HG03442 (cell line): ENCODE measurements around the gene BLM.
"Not testable (repeated sequence)": the region's sequence is repeated elsewhere in the genome, so short reads cannot be mapped to it uniquely, and the experiment has no call there.

ENCODE experiments used
- ATAC-seq: cut with Tn5 transposase; IDR thresholded peaks from one replicate; pipeline ENCODE4 v1.9.1; 2021; ENCODE audit warnings: mild to moderate bottlenecking, moderate library complexity; ENCODE audit not compliant: unreplicated experiment

BLM gene

DNA sequence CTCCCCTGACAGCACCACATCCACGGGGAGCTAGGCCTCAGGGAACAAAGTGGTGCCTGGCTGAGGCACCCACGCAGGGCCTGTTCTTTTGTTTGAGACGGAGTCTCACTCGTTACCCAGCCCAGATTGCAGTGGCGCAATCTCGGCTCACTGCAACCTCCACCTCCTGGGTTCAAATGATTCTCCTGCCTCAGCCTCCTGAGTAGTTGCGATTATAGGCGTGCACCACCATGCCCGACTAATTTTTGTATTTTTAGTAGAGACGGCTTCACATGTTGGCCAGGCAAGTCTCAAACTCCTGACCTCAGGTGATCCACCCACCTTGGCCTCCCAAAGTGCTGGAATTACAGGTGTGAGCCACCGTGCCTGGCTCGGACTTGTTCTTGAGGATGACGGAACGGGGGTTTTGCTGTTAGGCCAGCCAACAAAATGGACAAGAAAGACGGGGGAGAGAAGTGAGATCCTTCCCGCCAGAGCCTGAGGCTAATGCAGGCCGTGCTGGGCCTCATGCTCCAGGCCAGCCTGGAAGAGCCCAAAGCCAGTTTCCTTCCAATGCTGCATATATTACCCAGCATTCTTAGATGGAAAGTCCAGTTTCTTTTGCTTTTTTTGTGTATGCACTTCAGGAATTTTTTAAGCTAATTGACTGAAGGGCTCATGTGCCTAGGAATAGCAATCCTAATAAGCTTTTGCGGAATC, 123.2 kb downstream of the BLM start:
- ATAC-seq, result no peak

DNA sequence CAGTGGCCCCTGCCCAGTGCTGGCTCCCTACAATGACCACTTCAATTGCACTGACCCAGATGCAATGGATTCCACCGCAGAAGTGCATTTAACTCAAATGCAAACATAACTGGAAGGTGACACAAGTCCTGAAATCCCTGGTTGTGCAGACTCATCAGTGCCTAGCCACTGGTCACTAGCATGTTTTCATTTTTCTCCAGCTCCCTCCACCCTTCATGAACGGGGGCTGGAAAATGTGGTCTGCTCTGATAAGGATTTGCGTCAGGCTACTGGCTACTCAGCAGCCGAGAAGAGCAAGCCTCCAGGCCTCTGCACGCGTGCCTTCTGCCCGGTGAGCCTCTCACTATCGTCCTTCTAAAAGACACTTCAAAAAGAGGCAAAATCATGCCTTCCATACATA, 123.8 kb downstream of the BLM start:
- no peak for ATAC-seq

DNA sequence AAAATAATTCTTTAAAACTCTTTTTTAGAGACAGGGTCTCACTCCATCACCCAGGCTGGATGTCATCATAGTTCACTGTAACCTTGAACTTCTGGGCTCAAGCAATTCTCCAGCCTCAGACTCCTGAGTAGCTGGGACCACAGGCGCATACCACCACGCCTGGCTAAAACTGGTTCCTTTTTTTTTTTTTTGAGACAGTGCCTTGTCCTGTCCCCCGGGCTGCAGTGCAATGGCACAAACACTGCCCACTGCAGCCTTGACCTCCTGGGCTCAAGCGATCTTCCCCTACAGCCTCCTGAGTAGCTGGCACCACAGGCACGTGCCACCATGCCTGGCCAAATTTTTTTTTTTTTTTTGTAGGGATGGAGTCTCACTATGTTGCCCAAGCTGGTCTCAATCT, 127.5 kb downstream of the BLM start:
- ATAC-seq, result no peak

DNA sequence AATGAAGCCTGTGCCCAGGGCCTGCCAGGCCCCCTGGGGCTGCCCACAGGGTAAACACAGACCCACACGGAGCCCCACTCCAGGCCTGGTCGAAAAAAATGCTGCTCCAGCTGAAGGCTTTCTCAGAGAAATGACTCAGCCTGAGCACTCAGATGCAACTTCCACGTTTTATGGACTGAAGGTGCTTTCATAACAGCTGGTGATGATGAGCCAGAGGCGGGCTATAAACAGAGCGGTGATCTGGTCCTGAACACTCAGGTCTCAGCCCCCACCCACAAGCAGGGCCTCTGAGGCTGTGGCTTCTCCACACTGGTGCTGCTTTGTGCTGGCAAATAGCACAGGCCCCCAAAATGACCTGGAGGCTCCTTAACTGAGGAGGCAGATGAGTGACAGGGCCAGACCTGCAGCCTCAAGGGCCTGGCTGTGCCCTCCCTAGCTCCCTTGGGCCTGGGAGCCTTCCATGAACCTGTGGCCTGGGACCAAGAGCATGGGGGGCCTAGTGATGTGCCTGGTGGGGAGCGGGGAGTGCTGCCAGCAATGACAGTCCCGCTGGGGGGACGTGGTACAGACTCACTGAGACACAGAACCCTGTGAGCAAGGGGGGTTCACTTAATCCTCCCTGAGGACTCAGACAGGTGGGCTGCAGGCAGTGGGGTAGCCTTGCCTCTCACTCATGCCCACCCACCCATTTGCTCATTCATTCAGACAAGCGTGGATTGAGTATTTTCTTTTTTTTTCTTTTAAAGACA, 128.2 kb downstream of the BLM start:
- peak; percentile 96 for ATAC-seq

DNA sequence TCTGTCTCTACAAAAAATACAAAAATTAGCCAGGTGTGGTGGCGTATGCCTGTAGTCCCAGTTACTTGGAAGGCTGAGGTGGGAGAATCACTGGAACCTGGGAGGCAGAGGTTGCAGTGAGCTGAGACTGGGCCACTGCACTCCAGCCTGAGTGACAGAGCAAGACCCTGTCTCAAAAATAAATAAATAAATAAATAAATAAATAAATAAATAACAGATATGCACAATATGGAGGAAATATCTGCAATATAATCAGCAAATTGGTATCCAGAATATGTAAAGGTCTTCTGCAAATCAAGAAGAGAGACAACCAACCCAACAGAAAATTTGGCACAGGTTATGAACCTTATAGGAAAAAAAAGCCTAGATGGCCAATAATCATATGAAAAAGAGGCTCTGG, 132.3 kb downstream of the BLM start:
- ATAC-seq, result not testable (repeated sequence)

DNA sequence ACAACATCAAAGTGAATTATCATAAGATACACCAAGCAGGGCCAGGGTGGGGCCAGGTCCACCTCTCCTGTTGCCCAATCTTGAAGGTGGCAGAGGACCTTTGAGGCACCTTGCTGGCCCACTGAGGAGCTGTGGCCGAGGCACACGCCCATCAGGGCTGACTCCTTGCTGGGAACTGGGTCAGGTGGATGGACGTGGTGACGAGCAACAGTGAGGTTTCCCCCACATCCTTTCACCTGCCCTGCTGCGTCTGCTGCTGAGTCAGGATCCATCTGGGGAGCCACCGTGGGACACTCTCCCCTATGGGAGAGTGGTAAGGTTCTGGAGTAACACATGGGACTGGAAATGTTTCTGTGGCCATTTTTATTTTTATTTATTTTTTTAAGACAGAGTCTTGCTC, 134.0 kb downstream of the BLM start:
- ATAC-seq, result no peak

DNA sequence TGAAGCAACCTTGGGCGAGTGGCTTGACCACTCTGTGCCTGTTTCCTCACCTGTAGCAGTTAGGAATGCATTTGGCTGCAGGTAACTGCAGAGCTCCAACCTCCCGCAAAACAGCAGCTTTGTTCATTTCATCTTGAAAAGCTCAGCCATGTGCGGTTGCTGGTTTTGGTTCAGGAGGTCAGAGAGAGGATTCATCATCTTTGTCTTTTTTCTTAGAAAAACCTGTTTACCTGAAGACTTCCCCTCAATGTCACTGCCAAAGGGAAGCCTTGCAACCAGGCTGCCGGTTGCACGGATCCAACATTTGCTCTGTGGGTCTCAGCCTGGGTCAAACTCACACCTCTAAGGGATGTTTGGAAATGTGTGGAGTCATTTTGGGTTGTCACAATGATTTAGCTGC, 134.8 kb downstream of the BLM start:
- ATAC-seq, result no peak

DNA sequence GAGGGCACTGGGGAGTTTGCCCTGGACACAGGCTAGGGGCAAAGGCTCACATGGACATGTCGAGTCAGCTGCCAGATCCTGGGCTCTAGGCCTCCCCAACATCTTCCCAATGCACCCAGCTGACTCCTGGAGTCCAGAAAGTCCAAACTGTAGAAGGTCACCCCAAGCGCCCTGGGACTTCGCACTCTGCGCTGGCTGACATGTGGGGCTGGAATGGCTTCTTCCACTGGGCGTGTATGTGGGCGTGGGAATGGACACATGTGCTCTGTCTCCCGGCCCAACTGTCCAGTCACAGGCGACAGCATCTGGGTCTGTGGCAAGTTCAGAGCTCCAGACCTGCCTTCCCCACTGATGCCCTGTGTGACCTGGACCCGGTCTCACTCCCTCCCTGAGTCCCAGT, 138.0 kb downstream of the BLM start:
- no peak for ATAC-seq

DNA sequence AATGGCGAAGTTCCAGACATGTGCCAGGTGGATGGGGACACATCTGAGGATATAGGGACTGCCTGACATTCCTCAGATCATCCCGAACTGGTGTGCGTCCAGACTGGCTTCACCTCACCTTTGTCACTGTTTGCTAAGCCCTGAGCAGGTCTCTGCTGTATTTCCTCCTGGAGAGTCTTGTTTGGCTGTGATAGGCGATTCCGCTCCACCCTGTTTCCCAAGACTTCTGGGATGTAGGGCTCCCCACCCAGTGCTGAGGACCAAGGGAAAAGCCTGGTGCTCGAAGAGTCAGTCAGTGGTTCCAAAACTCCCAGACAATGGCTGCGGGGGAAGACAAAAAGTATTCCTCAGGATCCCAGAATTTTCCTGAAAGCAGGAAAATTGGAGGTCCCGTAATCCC, 140.2 kb downstream of the BLM start:
- ATAC-seq, result no peak

DNA sequence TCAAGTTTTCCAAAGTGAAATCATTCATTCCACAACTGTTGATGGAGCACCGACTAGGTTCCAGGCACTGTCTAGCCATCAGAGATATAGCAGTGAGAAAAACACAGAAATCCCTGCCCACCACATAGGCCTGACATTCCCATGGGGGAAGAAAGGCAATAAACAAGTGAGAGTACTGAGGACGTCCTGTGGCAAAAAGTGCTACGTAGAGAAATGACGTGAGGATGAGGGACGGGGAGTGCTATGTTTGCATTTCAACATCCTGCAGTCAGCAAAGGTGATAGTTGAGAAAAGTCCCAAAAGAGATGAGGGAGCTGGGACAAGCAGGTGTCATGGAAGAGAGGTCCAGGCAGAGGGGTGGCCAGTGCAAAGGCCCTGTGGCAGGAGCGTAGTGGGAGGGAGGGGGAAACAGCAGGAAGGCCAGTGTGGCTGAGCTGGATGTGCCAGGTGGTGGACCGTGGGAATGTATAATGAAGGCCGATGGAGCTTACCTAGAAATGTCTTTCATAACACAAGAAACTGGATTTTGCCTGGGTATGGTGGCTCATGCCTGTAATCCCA, 140.8 kb downstream of the BLM start:
- no peak for ATAC-seq

DNA sequence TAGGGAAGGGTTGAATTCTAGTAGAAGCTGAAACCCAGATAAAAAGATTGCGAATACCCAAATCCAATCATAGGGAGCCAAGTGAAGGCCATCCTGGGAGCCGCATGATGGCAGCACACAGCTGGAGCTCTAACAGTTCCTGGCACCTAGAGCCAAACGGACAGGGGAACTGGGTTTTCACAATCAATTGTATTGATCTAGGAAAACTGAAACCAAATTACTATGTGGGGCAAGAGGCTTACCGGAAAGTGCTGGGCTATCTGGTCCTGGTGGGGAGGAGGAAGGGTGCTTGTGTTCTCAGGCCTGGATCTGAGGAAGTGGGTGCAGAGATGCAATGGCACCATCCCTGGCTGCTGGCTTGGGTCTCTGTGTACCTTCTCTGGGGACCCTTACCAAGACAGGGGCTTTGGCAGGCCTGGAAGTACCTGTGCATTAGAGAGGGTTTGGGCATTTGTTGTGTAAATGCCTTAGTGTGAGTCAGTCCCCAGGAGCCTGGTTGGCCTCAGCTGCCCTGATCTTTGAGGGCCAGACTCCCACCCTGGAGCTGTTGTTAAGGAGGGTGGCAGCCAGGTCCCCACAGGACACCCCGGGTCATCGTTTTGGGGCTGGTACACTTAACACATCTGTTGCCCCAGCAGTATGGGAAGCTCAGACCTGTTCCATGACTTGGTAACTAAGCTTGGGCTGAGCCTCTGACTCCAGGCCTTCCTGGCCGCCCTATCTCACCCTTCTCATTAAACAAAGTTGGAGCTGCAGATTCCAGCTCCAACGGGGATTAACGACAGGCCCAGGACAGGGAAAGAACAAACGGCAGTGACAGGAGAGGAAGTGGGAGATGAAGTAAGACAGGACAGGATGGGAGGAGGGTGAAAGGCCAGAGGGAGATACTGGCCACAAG, 142.3 kb downstream of the BLM start:
- no peak for ATAC-seq

DNA sequence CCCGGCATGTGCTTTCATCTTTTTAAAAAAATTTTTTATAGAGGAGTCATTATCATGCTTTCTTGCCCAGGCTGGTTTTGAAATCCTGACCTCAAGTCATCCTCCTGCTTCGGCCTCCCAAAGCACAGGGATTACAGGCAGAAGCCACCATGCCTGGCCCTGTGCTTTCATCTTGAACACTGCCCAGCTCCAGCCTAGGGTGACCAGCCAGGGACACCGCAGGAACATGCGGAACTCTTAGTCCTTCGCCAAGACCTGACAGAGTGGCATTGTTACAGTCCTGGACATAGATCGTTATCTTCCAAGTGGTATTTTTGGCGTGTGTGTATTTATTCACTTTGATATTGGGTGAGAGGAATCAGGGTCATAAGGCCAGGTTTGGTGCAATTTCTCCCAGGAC, 143.3 kb downstream of the BLM start:
- ATAC-seq, result no peak

DNA sequence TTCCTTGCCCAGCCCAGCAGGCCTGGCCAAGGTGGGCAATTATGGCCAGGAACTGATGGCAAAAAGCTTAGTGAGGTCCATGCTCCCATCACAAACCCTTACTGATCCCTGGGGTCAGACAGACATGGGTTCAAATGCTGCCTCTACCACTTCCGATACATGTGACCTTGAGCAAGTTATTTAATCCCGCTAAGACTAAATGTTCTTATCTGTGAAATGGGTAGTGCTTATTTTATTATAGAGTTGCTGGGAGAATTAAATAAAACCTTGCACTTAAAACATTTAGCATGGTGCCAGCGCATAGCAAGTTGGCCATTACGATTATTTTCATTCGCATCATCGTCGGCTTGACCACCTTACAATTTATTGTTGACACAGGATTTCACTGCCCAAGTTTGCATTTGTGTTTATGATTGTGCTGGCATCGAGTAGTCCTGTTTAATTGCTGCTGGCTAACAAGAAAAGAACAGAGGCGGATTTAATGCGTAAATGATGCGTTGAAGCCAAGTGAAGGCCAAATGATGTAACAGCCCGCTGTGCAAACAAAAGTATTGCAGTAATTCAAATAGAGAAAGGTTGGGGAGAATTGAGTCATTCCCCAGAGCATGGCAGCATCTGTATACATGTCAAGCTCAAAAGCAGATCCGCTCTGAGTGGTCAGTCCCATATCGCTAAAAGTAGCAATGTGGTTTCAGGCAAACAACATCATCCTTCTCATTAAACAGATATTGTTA, 144.0 kb downstream of the BLM start:
- no peak for ATAC-seq

DNA sequence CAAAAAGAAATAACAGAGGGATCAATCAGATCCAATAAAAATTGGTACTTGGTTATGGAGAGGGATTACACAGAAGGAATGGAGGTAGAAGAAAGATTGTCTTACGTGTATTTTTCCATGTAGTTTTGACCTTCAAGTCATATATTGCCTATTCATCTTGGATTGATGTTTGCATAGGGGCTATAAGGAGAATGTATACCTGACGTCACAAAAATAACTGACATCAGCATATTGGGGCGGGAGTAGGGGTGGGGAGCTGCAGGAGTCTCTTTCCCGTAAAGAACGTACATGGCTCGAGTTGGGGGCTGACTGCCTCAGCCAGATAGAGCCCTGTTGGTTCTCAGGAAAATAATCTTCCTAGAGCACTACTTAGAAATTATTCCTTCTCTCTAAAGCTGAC, 145.3 kb downstream of the BLM start:
- no peak for ATAC-seq

DNA sequence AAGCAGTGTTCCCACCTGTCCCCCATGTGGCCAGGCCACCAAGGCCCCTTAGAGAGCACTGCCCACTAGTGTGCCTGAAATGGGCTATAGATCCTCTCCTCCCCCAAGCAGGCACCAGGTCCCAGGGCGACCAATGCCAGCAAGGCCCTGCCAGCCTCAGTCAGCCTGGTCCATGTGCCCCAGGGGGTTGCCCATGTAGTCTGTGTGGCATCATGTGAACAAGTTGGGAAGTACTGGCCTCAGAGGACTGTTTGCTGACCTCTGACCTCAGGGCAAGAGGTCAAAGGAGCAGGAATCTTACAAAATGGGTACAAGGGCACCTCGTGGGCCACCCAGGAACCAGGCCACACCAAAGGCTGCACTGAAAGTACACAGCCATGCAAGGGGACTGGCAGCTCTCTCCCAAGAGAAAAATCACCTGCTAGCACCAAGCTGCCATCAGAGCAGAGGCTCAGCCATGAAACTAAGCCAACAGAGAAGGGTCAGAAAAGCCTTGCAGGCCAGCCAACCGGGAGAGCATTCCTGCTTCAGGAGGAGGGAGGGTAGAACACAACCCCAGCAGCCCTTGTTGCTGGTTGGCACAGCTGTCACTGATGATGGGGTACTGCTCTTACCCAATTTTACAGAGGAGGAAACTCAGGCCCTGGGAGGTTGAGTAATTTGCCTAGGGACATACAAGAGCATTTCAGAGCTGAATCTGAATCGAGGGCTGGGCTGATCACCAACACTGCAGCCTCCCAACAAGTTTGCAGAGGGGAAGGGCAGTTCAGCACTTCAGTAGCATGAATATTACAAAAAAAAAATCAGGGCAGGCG, 146.0 kb downstream of the BLM start:
- ATAC-seq, result no peak

DNA sequence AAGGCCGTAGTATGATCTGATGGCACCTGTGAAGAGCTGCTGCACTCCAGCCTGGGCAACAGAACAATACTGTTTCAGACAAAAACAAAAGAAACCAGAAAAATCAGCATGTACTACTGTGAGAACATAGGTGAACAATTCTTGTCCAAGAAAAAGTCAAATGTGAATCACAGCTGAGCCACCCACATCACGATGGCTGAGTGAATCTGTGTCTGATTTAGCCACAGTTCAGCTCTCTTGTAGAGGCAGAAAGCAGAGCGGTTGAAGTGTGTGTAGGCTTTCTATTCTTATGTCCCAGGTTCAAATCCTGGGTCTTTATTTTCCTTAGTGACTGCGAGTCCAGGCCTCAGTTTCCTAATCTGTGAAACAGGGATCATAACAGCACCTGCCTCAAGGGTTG, 146.8 kb downstream of the BLM start:
- no peak for ATAC-seq

DNA sequence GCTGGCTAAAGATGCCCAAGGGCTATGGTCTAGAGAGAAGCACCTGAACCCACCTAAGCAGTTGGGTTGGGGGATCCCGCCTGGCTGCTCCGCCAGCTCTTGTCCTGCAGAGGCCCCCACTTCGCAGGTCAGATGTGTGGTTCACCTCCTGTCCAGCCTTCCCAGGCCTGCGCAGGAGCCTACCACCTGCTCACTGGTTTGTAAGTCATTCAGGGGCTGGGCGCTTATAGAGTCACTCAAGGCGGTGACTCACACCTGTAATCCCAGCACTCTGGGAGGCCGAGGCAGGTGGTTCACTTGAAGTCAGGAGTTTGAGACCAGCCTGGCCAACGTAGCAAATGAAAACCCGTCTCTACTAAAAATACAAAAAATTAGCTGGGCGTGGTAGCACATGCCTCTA, 147.4 kb downstream of the BLM start:
- ATAC-seq, result no peak

DNA sequence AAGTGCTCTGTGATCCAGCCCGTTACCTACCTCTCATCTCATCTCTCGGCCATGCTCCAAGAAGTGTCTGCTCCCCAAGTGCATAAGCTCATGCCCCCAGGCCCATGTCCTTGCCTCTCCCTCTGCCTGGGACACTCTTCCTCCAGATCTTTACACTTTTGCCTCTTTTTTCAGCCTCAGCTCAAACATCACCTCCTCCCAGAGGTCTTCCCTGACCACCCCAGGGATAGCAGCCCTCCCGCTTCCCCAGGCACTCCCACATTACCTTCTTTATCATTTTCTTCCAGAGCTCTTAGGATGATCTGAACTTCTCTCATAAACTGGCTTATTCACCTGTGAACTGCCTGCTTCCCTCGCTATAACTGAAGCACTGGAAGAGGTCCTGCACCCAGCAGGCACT, 148.6 kb downstream of the BLM start:
- ATAC-seq, result no peak
